ENCODE data around the gene RPS10. TPM values are rescaled to one million over a fixed set of nuclear protein-coding genes. Genes with fewer than 3 reads are reported as not detected.
A peak's percentile ranks its signal among the peaks of the same experiment; 100 is the strongest.

The RPS10 gene
- 1,455 TPM for total RNA-seq

DNA sequence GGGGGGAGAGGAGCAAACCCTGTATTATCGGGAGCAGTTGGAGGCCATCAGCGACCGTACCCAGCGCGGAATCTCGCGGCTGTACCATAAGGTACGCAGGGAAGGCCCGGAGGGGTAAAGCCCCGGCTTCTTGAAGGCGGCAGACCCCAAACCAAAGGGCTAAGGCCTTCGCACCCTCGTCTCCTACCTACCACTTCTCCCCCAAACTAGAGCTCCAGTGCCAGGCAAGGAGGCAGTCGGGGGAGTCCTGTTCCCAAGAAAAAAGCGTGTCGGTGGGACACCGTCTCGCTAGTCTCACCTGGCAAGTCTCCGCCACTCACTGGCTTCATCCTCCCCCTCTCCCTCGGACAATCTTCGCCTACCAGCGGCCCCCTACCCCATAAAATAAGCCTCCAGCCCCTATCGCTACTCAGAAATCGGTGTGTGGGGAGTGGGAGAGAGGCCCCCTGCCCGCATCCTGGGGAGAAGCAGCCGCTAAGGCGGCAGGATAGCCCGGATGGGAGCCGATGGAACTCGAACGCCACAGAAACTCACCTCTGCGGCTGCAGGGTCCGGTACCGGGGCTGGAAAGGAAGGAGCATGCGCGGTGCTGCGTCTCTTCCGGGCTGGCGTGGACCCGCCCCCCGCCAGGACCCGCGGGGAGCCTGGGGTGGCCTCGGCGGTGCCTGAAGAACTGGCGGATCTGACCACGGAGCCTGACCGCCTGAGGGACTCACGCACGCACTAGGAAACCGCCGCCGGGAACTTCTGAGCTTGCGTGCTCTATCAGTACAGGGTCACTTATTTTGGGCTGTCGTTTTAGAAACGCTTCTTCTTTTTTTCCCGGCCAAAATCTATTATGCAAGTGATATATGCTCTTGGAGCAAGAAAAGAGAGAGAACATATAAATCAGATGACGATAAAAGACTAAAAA lies at the start of gene RPS10:
Gene RPS10, minus strand, starts transcription at position 572 of the 913 bp plus-strand sequence. CDS start 848 bp downstream, outside the sequence.
- peak; percentile 91 for DNase-seq

- no peak for DNase-seq
Measured at GRCh38 chr6:34475238-34475682, 49.4 kb upstream of the RPS10 start.

- no peak for DNase-seq
Measured at GRCh38 chr6:34474754-34475153, 48.9 kb upstream of the RPS10 start.

DNA sequence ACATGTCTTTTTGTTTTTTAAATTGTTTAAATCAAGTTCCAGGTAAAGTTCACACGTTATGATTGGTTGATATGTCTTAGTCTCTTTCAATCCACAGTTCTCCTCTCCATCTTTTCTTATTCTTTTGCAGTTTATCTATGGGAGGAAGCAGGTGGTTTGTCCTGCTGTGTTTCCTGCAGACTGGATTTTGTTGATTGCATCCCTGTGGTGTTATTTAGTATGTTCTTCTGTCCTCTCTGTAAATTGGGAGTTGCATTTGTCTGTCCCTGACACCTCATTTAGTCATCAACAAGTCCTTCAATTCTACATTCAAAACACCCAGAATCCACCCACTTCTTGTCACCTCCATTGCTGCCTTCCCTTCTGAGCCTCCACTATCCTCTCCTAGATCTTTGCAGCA lies 48.1 kb upstream of the RPS10 start:
- no peak for DNase-seq

GRCh38 chr6:34472425-34472824 lies 46.6 kb upstream of the RPS10 start:
- DNase-seq: no peak

GRCh38 chr6:34469499-34469898 lies 43.6 kb upstream of the RPS10 start:
- no peak for DNase-seq

DNA sequence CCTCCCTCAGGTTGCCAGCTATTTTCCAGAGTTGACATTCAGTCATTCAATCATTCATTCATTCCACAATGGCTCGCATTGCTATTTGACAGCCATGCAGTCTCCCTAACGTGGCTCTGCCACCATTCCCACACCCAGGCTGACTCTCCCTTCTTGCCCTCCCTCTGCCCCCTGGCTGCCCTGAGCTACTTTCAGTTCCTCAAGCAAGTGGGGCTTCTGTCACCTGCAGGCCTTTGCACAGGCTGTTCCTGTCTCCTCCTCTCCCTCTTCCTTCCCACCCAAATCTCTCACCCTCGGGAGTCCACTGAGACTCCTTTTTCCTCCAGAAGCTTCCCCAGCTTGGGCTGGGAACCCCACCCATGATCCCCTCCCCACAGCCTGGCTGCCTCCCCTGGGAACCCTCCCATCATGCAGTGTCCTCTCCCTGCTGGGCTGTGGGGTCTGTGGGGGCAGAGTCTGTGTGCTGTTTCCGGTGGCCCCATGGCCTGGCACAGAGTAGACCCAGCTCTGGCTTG lies 42.6 kb upstream of the RPS10 start:
- no peak for DNase-seq

GRCh38 chr6:34466242-34467185 lies 40.6 kb upstream of the RPS10 start:
- DNase-seq: no peak

DNA sequence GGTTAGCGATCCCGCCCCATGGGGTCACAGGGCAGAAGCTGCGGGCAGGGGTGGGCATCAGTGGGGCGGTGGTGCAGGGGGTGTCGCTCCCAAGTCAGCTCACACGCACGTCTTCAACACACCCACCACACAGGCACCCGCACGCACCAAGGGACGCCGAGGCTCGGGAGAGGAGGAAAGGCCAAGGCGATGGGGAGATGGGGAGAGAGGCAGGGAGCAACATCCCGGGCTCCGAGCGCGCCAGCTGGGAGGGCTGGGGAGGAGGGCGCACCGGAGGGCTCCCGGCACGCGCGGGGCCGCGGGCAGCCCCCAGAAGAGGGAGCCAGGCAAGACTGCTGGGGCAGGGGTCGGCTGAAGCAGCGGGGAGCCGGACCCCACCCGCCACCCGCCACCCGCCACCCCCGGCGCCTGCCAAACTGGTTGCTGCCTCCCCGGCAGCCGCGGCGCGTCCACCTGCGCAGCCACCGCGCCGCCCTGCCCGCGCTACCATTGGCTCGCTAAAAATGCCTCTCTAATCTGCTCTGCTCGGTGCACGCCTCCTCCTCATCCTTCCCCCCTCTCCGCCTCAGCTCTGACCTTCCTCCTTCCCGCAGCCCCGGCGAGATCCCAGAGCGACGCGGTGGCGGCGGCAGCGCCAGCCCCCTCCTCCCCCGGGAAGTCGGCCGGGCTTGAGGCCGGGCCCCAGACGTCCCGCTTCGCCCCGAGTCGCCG lies 39.8 kb upstream of the RPS10 start, which contains the start of gene PACSIN1:
Gene PACSIN1, plus strand, starts transcription at position 546 of the 711 bp plus-strand sequence. CDS start 60,230 bp downstream, outside the sequence.
- DNase-seq: no peak

DNA sequence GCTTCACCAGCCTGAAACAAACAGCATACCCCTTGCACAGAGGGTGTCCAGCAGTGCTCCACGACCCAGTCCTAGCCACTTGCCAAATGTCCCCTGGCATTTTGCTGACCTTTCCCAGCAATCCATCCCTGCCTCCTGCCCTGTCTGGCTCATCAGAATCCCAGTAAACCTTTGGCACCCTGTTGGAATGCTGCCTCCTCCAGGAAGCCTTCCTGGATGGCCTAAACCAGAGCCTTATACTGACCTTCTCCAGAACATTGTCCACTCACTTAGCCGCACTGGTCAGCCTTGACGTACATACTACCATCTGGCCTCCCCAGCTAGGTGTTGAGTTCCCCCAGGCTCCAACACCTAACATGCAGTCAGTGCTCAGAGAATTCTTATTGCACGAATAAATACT lies 38.0 kb upstream of the RPS10 start:
- no peak for DNase-seq

GRCh38 chr6:34463299-34463698 lies 37.4 kb upstream of the RPS10 start:
- no peak for DNase-seq

GRCh38 chr6:34462551-34462971 lies 36.7 kb upstream of the RPS10 start:
- DNase-seq: no peak

GRCh38 chr6:34462010-34462409 lies 36.1 kb upstream of the RPS10 start:
- DNase-seq: no peak

GRCh38 chr6:34460796-34461507 lies 35.1 kb upstream of the RPS10 start:
- no peak for DNase-seq

- DNase-seq: no peak
Measured at GRCh38 chr6:34459899-34460593, 34.2 kb upstream of the RPS10 start.

- no peak for DNase-seq
Measured at GRCh38 chr6:34457742-34458735, 32.2 kb upstream of the RPS10 start.

- DNase-seq: no peak
Measured at GRCh38 chr6:34457382-34457741, 31.5 kb upstream of the RPS10 start.

- no peak for DNase-seq
Measured at GRCh38 chr6:34455831-34456230, 30.0 kb upstream of the RPS10 start.

DNA sequence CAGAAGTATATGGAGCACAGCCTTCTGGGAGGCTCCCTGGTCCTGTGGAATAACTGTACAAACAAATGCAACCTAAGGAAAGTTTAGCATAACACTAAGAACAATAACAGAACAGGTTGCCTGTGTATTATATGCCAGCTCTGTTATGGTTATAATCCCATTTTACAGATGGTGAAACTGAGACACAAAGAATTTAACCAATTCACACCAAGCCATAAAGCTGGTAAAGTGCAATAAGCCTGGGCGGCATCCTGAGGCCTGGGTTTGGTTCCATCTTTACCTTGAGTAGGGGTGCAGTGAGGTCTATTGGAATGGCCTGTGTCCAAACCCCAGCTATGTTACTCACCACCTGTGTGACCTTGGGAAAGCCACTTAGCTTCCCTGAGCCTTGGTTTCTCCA lies 25.3 kb upstream of the RPS10 start:
- no peak for DNase-seq

Data from skin of body (tissue), 2 donors.